Measurements from ENCODE around the gene USP33.
"Not testable (repeated sequence)": the region's sequence is repeated elsewhere in the genome, so short reads cannot be mapped to it uniquely, and the experiment has no call there.

Gene USP33

GRCh38 chr1:77732090-77732489 lies 27.6 kb downstream of the USP33 start:
- DNase-seq (ENCODE audit: extremely low read depth, low read depth) = no peak
- TF ChIP-seq, protein P1, sequence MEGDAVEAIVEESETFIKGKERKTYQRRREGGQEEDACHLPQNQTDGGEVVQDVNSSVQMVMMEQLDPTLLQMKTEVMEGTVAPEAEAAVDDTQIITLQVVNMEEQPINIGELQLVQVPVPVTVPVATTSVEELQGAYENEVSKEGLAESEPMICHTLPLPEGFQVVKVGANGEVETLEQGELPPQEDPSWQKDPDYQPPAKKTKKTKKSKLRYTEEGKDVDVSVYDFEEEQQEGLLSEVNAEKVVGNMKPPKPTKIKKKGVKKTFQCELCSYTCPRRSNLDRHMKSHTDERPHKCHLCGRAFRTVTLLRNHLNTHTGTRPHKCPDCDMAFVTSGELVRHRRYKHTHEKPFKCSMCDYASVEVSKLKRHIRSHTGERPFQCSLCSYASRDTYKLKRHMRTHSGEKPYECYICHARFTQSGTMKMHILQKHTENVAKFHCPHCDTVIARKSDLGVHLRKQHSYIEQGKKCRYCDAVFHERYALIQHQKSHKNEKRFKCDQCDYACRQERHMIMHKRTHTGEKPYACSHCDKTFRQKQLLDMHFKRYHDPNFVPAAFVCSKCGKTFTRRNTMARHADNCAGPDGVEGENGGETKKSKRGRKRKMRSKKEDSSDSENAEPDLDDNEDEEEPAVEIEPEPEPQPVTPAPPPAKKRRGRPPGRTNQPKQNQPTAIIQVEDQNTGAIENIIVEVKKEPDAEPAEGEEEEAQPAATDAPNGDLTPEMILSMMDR (IDR thresholded peaks at IDR 0.05; ENCODE audit: low read depth, low read length) = no peak

- no peak for DNase-seq (ENCODE audit: extremely low read depth, low read depth)
- TF ChIP-seq, protein P1 (IDR thresholded peaks at IDR 0.05; ENCODE audit: low read depth, low read length) = no peak
These were observed 33.9 kb downstream of the USP33 start for GRCh38 chr1:77725706-77726105.

DNA sequence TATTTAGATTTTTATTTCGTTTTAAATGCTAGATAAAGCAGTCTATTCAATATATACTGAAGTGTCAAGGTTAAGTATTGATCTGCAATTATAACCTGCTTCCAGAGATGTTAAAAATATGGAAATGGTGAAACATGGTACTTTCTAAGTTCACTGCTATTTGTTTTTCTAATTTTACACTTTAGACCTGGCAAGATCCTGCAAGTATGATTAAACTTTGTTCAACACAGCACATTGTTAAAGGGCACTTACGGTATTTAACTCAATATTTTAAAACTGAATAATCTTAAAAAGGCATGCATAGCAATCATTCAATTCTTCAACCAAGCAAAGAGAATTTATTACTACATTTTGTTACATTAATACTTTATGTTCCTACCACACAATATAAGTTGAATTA lies 41.5 kb downstream of the USP33 start:
- TF ChIP-seq, protein P1 (IDR thresholded peaks at IDR 0.05; ENCODE audit: low read depth, low read length) = no peak
- no peak for DNase-seq (ENCODE audit: extremely low read depth, low read depth)

DNA sequence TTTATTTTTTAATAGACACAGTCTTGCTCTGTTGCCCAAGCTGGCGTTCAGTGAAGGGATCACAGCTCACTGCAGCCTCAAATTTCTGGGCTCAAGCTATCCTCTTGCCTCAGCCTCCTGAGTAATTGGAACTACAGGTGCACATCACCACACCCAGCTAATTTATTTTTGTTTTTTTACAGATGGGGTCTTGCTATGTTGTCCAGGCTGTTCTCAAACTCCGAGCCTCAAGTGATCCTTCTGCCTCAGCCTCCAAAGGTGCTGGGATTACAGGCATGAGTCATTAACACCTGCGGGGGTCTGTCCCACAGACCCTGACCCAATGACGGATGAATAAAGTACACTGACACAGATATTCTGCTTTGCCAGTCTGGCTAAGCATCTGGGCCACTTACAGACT lies 43.6 kb downstream of the USP33 start:
- no peak for DNase-seq (ENCODE audit: extremely low read depth, low read depth)
- TF ChIP-seq, protein P1 (IDR thresholded peaks at IDR 0.05; ENCODE audit: low read depth, low read length) = no peak

DNA sequence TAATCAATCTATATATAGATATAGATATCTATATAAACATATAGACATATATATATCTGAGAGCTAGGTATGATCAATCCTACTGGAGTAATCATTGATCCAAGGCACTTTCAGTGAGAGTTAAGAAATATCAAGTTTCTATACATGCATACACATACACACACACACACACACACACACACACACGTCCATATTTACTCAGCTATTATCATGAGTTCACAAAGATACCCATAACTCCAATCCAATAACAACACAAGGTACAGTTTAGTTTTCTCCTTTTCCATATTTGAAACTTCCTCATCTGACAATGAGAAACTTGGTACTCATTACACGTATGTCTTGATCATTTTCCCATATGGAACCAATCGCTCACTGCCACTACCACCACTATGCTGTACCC lies 49.9 kb downstream of the USP33 start:
- TF ChIP-seq, protein P1 (IDR thresholded peaks at IDR 0.05; ENCODE audit: low read depth, low read length) = no peak
- DNase-seq (ENCODE audit: extremely low read depth, low read depth) = no peak

- no peak for DNase-seq (ENCODE audit: extremely low read depth, low read depth)
These were observed 53.3 kb downstream of the USP33 start for GRCh38 chr1:77706321-77706720.

DNA sequence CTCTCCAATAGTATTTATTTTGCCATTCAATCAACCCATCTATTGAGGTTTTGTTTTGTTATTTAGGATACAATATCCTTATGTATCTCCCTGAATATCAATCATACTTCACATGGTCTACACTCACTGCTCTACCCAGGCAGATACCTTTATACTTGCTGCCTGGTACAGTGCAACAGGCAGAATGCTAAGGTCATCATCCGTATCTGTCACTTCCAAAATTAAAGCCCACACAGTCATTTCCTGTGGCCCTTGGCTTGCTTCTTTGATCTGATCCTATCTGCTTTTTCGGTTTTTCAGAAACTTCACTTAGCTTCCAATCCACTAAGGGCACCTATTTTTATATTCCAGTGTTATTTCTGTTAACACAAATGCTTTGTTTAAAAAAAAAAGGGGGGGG lies 54.9 kb downstream of the USP33 start:
- DNase-seq (ENCODE audit: extremely low read depth, low read depth) = no peak
- TF ChIP-seq, protein P1 (IDR thresholded peaks at IDR 0.05; ENCODE audit: low read depth, low read length) = no peak

More at GRCh38 chr1:77706321-77706720, 53.3 kb downstream of the USP33 start:
- TF ChIP-seq, protein P1 (IDR thresholded peaks at IDR 0.05; ENCODE audit: low read depth, low read length) = no peak

DNA sequence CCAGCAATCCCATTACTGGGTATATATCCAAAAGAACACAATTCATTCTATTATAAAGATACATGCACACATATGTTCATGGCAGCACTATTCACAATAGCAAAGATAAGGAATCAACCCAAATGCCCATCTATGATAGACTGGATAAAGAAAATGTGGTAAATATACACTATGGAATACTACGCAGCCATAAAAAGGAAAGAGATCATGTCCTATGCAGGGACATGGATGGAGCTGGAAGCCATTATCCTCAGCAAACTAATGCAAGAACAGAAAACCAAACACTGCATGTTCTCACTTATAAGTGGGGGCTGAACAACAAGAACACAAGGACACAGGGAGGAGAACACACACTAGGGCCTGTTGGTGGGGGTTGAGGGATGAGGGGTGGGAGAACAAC lies 60.0 kb downstream of the USP33 start:
- DNase-seq (ENCODE audit: extremely low read depth, low read depth) = not testable (repeated sequence)
